ENCODE measurements around the gene NEIL1.
"Not testable (repeated sequence)": the region's sequence is repeated elsewhere in the genome, so short reads cannot be mapped to it uniquely, and the experiment has no call there.

NEIL1 gene

DNA sequence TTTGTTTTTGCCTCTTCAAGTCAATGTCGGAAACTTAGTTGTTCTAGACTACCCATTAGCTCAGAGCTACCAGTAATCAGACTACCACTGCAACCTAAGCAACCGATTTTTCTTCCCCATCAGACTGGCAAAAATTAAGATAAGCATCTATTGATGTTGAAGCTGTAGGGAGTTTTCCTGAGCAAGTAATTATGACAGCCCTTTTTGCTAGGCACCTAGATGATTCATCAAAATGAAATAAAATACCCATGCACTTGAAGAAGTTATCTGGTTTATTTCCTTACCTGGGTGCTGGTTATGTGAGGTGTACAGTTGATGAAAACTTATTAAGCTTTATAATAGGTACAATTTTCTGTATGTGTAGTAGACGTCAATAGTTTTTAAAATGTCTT, 11.5 kb upstream of the NEIL1 start:
- no peak for DNase-seq

DNA sequence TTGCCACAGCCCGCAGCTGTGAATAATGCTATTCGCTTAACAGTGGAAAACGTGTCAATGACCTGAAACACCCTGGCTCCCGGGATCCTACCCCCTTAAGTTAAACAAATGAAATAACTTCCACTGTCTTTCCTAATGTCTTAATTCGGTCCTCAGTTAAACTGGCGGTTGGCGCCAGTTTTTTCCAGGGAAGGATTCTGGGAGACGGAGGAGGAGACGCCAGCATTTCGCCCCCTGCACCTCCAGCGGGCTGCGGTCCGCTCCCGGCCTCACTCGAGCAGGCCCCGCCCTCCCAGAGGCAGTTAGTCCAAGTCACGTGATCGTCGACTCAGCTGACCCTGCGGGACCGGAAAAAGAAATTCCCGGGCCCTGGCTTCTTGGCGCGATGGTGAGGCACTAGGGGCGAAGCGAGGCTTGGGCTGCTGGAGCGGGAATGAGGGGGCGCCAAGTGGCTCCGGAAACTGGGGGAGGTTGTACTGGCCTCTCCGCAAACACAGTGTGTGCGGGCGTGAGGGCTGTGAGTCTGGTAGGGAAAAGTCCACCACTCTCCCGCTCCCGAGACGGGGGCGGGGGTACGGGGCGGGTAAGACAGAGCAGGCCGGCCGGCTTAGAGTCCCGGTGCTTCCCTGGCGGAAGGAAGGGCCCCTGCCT, 11.0 kb upstream of the NEIL1 start, which contains the start of gene COMMD4:
Gene COMMD4 (plus strand): TSS at position 359 of the 651 bp plus-strand sequence. CDS start 27 bp downstream, at position 386.
- DNase-seq, result peak; percentile 98

DNA sequence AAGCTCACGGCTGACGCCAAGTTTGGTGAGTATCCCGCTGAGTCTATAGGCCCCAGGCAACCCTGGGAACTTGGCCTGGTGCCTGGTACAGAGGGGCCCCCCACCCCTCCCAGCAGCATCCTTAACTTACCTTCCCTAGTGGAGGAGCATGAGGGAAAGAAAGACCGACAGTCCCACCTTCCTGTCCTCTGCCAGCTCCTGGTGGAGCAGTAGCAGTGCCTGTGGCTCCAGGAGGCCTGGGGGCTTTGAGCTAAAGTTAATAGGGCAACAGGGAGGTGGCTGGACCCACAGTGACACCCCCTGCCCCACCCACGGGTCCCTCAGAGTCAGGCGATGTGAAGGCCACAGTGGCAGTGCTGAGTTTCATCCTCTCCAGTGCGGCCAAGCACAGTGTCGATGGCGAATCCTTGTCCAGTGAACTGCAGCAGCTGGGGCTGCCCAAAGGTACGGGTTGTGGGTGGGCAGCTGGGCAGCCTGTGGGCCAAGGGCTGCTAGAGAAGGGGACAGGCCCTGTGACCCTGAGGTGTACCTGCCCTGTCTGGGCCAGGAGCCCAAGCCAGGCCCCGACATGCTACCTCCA, 8.1 kb upstream of the NEIL1 start:
- DNase-seq, result no peak

DNA sequence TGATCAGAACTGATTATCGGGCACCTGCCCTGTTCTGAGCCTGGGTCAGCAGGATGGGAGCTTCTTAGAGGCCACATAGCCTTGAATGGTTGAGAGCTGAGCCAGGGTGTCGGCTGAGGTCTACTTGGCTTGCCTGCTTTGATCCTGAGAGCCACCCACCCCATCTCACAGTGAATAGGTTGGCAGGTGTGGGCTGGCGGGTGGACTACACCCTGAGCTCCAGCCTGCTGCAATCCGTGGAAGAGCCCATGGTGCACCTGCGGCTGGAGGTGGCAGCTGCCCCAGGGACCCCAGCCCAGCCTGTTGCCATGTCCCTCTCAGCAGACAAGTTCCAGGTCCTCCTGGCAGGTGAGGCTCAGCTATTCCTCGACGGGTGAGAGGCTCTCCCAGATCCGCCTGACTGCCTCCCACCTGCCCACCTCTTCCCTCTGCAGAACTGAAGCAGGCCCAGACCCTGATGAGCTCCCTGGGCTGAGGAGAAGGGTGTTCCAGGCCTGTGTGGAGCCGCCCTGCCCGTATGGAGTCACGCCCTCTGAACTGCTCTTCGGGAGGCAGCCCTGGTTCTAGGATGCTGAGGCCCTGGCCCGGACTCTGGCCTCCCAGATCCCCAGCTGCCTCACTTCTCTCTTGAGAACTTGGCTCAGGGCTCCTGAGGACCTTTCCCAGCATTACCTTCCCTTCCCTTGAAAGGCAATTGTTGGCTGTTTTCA, 7.2 kb upstream of the NEIL1 start:
- DNase-seq, result no peak

DNA sequence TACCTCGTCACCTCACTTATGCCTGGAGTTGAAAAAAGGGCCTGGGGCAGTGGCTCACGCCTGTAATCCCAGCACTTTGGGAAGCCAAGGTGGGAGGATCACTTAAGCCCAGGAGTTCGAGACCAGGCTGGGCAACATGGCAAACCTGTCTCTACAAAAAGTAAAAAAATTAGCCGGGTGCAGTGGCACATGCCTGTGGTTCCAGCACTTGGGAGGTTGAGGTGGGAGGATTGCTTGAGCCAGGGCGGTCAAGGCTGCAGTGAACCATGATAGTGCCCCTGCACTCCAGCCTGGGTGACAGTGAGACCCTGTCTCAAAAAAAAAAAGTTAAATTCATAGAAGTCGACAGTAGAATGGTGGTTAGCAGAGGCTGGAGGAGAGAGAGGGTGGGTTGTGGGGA, 4.6 kb upstream of the NEIL1 start:
- no peak for DNase-seq

DNA sequence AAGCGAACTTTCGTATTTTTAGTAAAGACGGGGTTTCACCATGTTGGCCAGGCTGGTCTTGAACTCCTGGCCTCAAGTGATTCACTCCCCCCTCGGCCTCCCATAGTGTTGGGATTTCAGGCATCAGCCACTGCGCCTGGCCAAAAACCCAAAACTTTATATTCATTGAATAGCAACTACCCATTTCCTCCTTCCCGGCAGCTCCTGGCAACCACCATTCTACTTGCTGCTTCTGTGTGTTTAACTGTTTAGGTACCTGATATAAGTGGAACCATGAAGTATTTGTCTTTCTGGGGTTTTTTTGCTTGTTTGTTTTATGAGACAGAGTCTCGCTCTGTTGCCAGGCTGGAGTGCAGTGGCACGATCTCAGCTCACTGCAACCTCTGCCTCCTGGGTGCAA, 2.9 kb upstream of the NEIL1 start:
- DNase-seq, result not testable (repeated sequence)

DNA sequence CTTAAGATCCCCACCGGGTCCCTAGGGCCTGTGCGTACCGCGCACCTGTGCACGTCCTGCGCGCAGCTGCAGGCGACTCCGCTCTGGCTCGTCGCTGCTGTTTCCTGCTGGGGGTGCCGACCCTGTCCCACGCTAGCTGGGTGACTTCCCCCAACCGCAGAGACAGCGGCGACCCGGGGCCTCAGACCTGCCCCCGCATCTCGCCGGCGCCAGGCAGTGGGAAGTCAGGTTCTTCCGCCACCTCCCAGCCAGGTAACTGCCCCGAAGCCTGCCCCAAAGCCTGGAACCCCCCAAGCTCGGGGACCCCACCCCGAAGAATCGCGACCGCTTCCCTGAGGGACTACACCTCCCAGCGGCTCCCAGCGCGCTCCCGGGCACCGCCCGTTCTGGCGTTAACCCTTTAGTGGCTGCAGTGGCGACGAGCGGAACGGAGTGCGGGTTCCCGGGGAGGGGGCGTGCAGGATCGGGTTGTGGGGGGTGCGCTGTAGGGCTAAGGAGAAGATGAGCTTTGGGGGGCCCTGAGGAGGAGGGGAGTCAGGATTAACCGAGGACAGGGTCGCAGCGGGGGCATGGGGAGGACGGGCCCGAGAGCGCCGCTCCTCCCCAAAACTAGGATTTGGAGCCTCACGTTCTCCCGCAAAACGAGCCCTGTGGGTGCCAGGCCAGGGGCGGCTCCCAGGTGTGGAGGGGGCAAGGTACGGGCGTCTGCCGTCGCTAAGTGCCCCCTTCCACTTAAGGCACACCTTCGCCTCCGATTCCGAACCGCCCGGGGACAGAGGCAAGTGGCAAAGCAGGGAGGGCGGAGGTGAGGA, 589 bp downstream of the NEIL1 start:
- DNase-seq, result peak; percentile 64

DNA sequence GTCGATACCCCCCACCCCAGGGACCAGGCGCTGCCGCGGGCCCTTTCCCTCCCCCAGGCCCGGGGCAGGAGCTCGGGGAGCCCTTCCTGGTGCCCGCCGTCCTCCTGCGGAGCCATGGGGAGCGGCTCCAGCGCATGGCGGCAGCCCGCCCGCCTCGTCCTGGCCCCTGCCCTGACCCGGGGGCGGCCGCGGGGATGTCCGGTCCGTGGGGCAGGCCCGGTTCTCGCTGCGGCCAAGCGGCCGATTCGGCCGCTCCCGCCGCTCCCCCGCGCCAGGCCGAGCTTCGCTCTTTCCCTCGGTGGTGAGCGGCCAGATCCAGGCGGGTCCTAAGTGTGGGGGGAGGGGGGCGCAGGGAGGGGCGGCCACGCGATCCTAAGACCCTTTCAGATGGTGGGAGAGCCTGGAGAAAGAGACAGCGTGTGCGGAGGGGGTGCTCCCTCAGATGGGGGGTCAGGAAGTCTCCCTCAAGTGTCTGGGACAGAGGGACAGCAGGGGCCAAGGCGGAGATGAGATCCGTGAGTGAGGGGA, 1.3 kb downstream of the NEIL1 start:
- DNase-seq, result peak; percentile 66

DNA sequence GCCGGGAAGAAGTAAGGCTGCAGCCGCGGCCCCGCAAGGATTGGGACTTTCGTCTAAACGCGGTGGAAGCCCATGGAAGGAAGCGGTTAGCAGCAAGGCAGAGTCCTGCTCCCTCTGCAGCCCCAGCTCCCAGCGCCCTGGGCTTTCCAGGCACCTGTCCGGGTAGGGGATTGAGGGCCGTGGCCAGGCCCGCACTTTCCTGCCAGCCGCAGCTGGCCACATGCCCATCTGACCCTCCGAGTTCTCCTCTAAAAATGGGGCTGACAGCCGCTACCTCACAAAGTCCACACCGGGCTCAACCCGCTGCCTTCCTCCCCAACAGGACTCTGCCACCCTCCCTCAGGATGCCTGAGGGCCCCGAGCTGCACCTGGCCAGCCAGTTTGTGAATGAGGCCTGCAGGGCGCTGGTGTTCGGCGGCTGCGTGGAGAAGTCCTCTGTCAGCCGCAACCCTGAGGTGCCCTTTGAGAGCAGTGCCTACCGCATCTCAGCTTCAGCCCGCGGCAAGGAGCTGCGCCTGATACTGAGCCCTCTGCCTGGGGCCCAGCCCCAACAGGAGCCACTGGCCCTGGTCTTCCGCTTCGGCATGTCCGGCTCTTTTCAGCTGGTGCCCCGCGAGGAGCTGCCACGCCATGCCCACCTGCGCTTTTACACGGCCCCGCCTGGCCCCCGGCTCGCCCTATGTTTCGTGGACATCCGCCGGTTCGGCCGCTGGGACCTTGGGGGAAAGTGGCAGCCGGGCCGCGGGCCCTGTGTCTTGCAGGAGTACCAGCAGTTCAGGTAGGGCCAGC, 1.9 kb downstream of the NEIL1 start:
- no peak for DNase-seq

DNA sequence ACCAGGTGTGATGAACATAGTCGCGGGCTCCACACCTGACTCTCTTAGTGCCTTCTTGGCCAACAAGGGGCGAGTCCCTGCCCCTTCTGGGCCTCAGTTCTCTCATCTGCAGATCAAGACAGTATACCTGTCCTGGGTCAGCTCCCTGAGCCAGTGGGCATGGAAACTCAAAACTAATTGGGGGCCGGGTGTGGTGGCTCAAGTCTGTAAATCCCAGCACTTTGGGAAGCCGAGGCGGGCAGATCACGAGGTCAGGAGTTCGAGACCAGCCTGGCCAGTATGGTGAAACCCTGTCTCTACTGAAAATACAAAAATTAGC, 2.5 kb downstream of the NEIL1 start:
- DNase-seq, result not testable (repeated sequence)

DNA sequence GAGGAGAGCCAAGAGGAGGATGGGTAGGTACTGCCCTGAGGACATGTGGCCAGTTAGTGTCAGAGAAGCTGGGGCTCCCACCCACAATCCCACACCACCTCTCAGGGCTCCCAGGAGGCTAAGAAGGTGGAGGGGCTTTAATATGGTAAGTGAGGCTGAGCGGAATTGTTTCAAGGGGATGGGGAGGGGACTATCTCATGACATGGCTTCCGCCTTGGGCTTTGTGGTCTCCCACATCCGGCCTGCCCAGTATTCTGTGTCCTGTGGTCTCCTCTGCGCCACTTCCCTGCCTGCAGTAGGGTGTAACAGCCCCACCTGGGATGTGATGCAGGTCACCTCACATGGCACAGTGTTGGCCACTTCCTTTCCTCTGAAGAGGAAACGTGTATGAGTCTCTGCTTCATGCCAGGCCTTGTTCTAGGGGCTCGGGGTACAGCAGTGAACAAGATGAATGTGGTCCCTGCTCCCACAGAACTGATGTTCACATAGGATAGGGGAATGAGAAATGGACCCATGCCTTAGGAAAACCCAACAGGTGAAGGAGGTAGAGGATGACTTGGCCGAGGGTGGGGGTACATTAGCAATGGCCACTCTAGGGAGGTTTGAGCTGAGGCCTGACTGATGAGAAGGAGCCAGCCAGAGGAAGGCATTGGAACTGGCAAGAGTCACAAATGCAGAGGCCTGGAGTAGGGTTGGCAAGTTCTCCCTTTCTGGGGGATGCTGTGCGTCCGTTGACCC, 3.2 kb downstream of the NEIL1 start:
- DNase-seq, result no peak

DNA sequence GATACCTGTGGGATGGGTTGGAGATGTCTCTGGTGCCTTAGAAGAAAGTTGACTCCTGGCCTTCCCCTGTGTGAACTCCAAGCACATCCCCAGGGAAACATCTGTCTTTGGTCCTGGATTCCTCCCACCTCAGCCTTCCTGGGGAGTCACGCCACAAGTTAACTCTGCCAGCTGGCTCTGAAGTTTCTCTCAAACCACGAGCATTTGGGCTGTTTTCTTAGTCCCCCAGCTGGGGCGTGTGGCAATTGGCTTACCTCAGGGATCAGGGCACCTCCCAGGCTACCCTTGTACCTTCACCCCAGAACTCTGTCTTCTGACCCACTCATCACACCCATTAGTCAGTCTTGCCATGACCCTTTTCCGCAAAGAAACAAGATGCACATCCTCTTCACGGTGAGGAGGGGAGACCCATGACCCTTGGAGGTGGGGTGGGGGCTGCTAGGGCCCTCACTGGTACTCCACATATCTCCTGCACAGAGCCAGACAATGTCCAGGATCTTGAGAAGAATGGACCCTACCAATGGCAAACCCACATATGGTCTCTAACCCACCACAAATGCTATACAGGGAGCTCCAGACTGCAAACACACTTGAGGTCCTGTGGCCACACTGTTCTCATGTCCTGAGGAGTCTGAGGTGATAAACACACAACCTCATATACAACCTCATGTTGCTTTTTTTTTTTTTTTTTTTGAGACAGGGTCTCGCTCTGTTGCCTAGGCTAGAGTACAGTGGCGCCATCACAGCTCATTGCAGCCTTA, 3.9 kb downstream of the NEIL1 start:
- DNase-seq, result no peak

DNA sequence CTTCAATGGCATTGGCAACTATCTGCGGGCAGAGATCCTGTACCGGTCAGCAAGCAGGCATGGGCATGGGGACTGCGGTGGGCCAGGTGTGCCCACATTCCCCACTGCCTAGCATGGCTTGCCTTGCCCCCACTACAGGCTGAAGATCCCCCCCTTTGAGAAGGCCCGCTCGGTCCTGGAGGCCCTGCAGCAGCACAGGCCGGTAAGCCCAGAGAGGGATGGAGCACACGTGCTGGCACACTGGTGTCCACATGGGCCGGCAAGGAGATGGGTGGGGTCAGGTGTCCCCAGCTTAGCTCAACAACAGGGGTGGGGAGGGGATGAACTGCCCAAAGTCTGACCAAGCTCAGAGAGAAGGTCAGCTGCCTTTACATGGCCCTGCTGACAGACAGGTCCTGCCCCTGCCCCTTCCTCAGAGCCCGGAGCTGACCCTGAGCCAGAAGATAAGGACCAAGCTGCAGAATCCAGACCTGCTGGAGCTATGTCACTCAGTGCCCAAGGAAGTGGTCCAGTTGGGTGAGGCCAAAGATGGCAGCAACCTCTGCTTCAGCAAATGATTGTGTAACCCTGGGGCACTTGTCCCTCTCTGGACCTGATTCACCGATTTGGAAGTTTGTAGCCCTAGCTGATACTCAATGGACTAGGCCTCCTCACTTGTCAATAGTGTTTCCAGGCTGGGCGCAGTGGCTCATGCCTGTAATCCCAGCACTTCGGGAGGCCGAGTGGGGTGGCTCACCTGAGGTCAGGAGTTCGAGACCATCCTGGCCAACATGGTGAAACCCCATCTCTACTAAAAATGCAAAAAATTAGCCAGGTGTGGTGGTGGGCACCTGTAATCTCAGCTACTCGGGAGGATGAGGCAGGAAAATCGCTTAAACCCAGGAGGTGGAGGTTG, 5.6 kb downstream of the NEIL1 start:
- no peak for DNase-seq

DNA sequence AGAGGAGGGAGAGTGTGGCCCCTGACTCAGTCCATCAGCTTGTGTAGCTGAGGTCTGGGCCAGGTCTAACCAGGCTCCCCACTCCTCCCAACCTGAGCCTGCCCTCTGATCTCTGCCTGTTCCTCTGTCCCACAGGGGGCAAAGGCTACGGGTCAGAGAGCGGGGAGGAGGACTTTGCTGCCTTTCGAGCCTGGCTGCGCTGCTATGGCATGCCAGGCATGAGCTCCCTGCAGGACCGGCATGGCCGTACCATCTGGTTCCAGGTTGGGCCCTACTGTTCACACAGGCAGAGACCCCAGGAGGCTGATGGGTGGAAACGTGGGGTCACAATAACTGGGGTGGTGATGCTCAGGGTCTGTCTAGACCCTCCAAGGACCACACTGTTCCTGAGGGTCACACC, 6.8 kb downstream of the NEIL1 start:
- no peak for DNase-seq

DNA sequence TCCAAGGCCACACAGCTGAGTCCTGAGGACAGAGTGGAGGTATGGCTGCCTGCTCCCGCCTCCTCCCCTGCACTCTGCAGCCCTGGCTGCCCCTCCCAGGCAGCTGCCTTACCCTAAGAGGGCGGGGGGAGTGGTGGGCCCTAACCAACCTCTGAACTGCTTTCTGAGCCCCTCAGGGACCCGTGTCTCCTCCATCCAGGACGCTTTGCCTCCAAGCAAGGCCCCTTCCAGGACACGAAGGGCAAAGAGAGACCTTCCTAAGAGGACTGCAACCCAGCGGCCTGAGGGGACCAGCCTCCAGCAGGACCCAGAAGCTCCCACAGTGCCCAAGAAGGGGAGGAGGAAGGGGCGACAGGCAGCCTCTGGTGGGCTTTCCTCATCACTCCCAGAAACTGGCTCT, 7.6 kb downstream of the NEIL1 start:
- DNase-seq, result no peak

DNA sequence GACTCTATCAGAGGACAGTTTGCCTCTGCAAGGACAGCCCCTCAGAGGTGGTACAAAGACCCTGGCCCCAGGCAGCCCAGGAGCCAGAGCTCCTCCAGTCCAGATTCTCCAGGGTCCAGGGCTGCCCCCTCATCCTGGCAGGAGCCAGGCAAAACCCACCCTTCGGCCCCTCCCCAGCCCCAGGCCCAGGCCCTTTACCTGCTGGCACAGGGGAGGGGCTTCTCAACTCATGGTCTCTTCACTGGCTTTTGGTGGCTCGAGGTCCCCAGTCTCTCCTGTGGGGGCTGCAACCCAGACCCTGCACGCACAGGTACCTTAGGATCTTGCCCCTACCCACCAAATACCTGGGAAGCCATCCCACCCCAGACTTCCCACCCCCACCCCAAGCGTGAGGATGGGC, 8.5 kb downstream of the NEIL1 start:
- DNase-seq, result no peak

DNA sequence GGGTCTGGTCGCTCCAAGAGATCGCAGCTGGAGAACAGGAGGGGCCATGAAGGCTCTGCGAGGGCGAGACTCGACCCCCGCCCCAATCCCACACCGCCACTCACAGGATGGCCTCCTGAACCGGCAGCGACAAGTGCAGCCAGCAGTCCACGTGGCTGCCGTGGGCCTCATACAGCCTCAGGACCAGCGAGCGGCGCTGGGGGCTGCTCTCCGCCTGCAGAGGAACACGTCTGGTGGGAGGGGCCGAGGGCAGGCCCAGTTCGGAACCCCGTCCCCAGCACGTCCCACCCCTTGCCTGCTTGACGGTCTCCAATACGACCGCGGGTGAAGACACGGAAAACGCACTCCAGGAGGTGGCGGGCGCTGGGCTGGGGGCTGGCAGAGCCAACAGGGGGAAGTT, 9.2 kb downstream of the NEIL1 start:
- no peak for DNase-seq

DNA sequence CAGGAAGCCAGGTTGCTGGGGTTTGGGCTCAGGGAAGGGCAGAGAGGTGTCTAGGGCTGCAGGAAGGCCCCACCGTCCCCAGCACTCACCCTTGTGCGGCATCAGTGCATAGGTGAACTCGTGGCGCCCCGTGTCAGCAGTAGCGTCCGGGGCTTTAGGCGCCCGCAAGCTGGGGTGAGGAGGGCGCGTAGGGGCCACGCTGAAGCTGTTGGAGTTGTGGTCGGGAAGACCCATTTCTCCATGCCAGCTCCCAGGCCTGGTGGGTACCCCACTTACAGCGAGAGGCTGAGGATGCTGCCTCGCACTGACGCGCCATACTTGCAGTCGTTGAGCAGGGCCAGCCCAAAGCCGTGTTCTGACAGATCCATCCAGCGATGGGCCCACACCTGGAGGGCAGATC, 9.7 kb downstream of the NEIL1 start:
- DNase-seq, result no peak

DNA sequence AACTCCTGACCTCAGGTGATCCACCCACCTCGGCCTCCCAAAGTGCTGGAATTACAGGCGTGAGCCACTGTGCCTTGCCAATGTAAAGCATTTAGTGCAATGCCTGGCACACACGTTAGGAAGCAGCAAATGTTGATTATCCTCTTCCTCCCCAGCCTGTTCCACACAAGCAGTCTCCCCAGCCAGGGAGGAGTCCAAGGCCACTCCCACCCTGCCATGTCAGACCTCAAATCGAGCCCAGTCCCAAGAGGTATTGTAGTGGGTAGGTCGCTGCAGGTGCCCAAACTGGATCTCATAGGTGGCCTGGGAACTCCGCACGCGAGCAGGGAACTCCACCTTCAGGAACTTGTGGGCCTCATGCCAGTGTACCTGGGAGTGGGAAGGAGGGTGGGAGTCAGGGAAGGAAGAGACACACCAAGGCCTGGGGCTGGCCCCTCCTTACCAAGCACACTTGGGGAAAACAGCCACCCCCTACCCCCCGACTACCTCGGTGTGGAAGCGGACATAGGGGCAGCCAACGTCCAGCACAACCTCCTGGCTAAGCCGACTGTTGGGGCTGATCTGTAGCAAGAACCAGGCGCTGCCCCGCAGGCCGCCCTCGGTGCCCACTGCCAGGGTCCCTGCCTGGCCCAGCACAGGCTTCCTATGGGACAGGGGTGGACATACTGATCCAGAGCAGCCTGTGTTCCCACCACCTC, 11.3 kb downstream of the NEIL1 start:
- DNase-seq, result no peak
